Activated CD8-positive, alpha-beta memory T cell treated with anti-CD3 and anti-CD28 coated beads, Interleukin-2, amount 50 U/mL, for 48 hours (primary cell): ENCODE data around the gene FBXO42.

Experiments used
- DNase-seq: peaks from one replicate; pipeline ENCODE4 v3.0.0-alpha.2; 2020

Gene FBXO42

GRCh38 chr1:16321176-16321867 is 31.0 kb downstream of the FBXO42 start:
- no peak for DNase-seq

- DNase-seq = no peak
These were observed 33.7 kb downstream of the FBXO42 start for GRCh38 chr1:16318555-16318954.

GRCh38 chr1:16315437-16315836 is 36.8 kb downstream of the FBXO42 start:
- no peak for DNase-seq

- no peak for DNase-seq
These were observed 45.1 kb downstream of the FBXO42 start for GRCh38 chr1:16307222-16307621.

- no peak for DNase-seq
These were observed 49.3 kb downstream of the FBXO42 start for GRCh38 chr1:16302709-16303627.

- DNase-seq = no peak
These were observed 51.8 kb downstream of the FBXO42 start for GRCh38 chr1:16300436-16300835.

- DNase-seq = no peak
These were observed 53.6 kb downstream of the FBXO42 start for GRCh38 chr1:16298653-16299052.

- no peak for DNase-seq
These were observed 55.6 kb downstream of the FBXO42 start for GRCh38 chr1:16296643-16297042.

- no peak for DNase-seq
These were observed 57.8 kb downstream of the FBXO42 start for GRCh38 chr1:16294219-16295212.

- DNase-seq = no peak
These were observed 58.7 kb downstream of the FBXO42 start for GRCh38 chr1:16293538-16293937.

GRCh38 chr1:16292739-16293138 is 59.5 kb downstream of the FBXO42 start:
- DNase-seq = no peak

- no peak for DNase-seq
These were observed 62.3 kb downstream of the FBXO42 start for GRCh38 chr1:16289959-16290358.

GRCh38 chr1:16286122-16286521 is 66.2 kb downstream of the FBXO42 start:
- no peak for DNase-seq

GRCh38 chr1:16281765-16282164 is 70.5 kb downstream of the FBXO42 start:
- DNase-seq = no peak

GRCh38 chr1:16279186-16279585 is 73.1 kb downstream of the FBXO42 start:
- no peak for DNase-seq

- no peak for DNase-seq
These were observed 75.8 kb downstream of the FBXO42 start for GRCh38 chr1:16276302-16277030.

GRCh38 chr1:16275591-16275990 is 76.7 kb downstream of the FBXO42 start:
- DNase-seq = no peak

- DNase-seq = no peak
These were observed 84.5 kb downstream of the FBXO42 start for GRCh38 chr1:16267690-16268180.

GRCh38 chr1:16266411-16267118 is 85.7 kb downstream of the FBXO42 start:
- no peak for DNase-seq

- no peak for DNase-seq
These were observed 90.2 kb downstream of the FBXO42 start for GRCh38 chr1:16262067-16262466.

GRCh38 chr1:16260814-16261213 is 91.5 kb downstream of the FBXO42 start:
- no peak for DNase-seq
